B cell (primary cell): ENCODE data around the gene TECR. TPM values are rescaled to one million over a fixed set of nuclear protein-coding genes. Genes with fewer than 3 reads are reported as not detected.
"Not testable (repeated sequence)": the region's sequence is repeated elsewhere in the genome, so short reads cannot be mapped to it uniquely, and the experiment has no call there.

ENCODE experiments used
- ATAC-seq: fragments of 200-7000 bp; cut with Tn5 transposase; one replicate; pipeline ENCODE4 v1.10.0; 2021; ENCODE audit warnings: low read depth, mild to moderate bottlenecking, moderate number of reproducible peaks, moderate library complexity
- CTCF ChIA-PET: fragments of 350-600 bp; sonication (Branson Sonifier 250); formaldehyde crosslinking; loops from one replicate; lab custom pipeline; 2021; ENCODE audit warnings: antibody characterized with exemption, inconsistent platforms; lab: Charles Lee
- POLR2A ChIA-PET: fragments of 350-600 bp; sonication (Branson Sonifier 250); formaldehyde crosslinking; loops from one replicate; lab custom pipeline; 2021; ENCODE audit warnings: antibody characterized with exemption; lab: Charles Lee
- DNase-seq: peaks from one replicate; pipeline ENCODE4 v3.0.0; 2013
- H2AFZ ChIP-seq: 2 replicates; pipeline ENCODE4 v1.6.1; 2012; ENCODE audit warnings: mild to moderate bottlenecking, low read depth, low read length; ENCODE audit not compliant: insufficient read depth, poor library complexity, severe bottlenecking
- H3K27ac ChIP-seq, 2 donors: 1 replicate in 1 of 2; 2 replicates in 1 of 2; pipeline ENCODE4 v1.5.1; 2012 to 2013; ENCODE audit warnings: low read length in 2 of 2, mild to moderate bottlenecking in 2 of 2, moderate library complexity in 1 of 2
- H3K27me3 ChIP-seq, 4 experiments: fragments of 200-600 bp in 1 of 4; sonication (generic) in 1 of 4; replicated peaks in 1 of 4; 1 replicate in 2 of 4; 2 replicates in 2 of 4; pipeline versions ENCODE4 v1.6.1 to v1.7.0; 2013 to 2016; ENCODE audit warnings: low read length in 3 of 4, mild to moderate bottlenecking in 2 of 4, mixed read lengths in 1 of 4, moderate library complexity in 1 of 4; ENCODE audit not compliant: insufficient read depth in 4 of 4, control insufficient read depth in 3 of 4; ENCODE audit errors: control extremely low read depth in 1 of 4
- H3K36me3 ChIP-seq, 2 experiments: replicated peaks in 1 of 2; 1 replicate in 1 of 2; 2 replicates in 1 of 2; pipeline versions ENCODE4 v1.6.1 to v1.7.1; 2013; ENCODE audit warnings: low read length in 1 of 2; ENCODE audit not compliant: insufficient read depth in 2 of 2, control insufficient read depth in 1 of 2; ENCODE audit errors: control extremely low read depth in 1 of 2, extremely low read depth in 1 of 2
- H3K4me1 ChIP-seq, 2 donors: fragments of 200-600 bp in 1 of 2; sonication (generic) in 1 of 2; 1 replicate in 1 of 2; 2 replicates in 1 of 2; pipeline versions ENCODE4 v1.5.1 to v1.6.1; 2013 to 2017; ENCODE audit warnings: low read length in 2 of 2; ENCODE audit not compliant: control insufficient read depth in 2 of 2, insufficient read depth in 2 of 2
- H3K4me2 ChIP-seq: replicated peaks from 2 replicates; pipeline ENCODE3; 2012; ENCODE audit warnings: mild to moderate bottlenecking, low read depth, low read length; ENCODE audit not compliant: poor library complexity, severe bottlenecking
- H3K4me3 ChIP-seq, 5 experiments: fragments of 200-600 bp in 1 of 5; sonication (generic) in 1 of 5; 1 replicate in 3 of 5; 2 replicates in 2 of 5; pipeline versions ENCODE4 v1.5.1 to v1.7.0; 2011 to 2016; ENCODE audit warnings: low read length in 4 of 5, mild to moderate bottlenecking in 4 of 5, low read depth in 2 of 5, control low read depth in 1 of 5, moderate library complexity in 1 of 5; ENCODE audit not compliant: insufficient read depth in 1 of 5; ENCODE audit errors: control extremely low read depth in 1 of 5, extremely low read depth in 1 of 5
- H3K79me2 ChIP-seq: fragments of 200-600 bp; sonication (generic); one replicate; pipeline ENCODE4 v1.6.0; 2016; ENCODE audit warnings: low read length; ENCODE audit not compliant: control insufficient read depth, insufficient read depth
- H3K9ac ChIP-seq: fragments of 200-600 bp; sonication (generic); 2 replicates; pipeline ENCODE4 v1.6.1; 2017; ENCODE audit warnings: mild to moderate bottlenecking, low read length, moderate library complexity
- H3K9me3 ChIP-seq, 3 donors: one replicate each; pipeline versions ENCODE4 v1.6.1 to v1.7.1; 2013; ENCODE audit warnings: low read length in 2 of 3; ENCODE audit not compliant: control insufficient read depth in 2 of 3, insufficient read depth in 1 of 3; ENCODE audit errors: control extremely low read depth in 1 of 3
- H4K20me1 ChIP-seq: 2 replicates; pipeline ENCODE4 v1.6.0; 2012; ENCODE audit warnings: mild to moderate bottlenecking, low read length; ENCODE audit not compliant: insufficient read depth, control insufficient read depth, poor library complexity, severe bottlenecking
- H3K27ac Mint-ChIP-seq: one replicate; pipeline ENCODE4 v1.8.0; 2021; ENCODE audit warnings: mixed read lengths
- H3K27me3 Mint-ChIP-seq: one replicate; pipeline ENCODE4 v1.8.0; 2021; ENCODE audit warnings: mixed read lengths
- H3K4me1 Mint-ChIP-seq: one replicate; pipeline ENCODE4 v1.8.0; 2021; ENCODE audit warnings: mixed read lengths
- H3K4me3 Mint-ChIP-seq: one replicate; pipeline ENCODE4 v1.8.0; 2021; ENCODE audit warnings: mixed read lengths
- H3K9me3 Mint-ChIP-seq: one replicate; pipeline ENCODE4 v1.8.0; 2022; ENCODE audit warnings: mixed read lengths; ENCODE audit not compliant: insufficient read depth
- CTCF ChIP-seq: fragments of 200-600 bp; IDR thresholded peaks from one replicate; pipeline ENCODE4 v1.8.0; 2022; ENCODE audit warnings: antibody characterized with exemption, mild to moderate bottlenecking
- EZH2 ChIP-seq: IDR thresholded peaks from 2 replicates; pipeline ENCODE4 v1.6.1; 2012; ENCODE audit warnings: borderline replicate concordance, low read depth, mild to moderate bottlenecking, moderate library complexity, low read length; ENCODE audit not compliant: insufficient read depth, poor library complexity, severe bottlenecking
- WGBS: methylation state at CpG from one replicate; pipeline ENCODE4 v1.1.5; 2013; ENCODE audit warnings: missing lambda C conversion rate; ENCODE audit not compliant: insufficient coverage; 5-methylcytosine and 5-hydroxymethylcytosine counted together
- intact Hi-C: fragments of 100-400 bp; cut with micrococcal nuclease; formaldehyde crosslinking; loops from one replicate; pipeline ENCODE4 v1.10.0; 2022
- polyA plus RNA-seq: library from polyadenylated mRNA; depleted of rRNA; stranded (reverse); fragments of >200 nt; gene quantifications from 2 replicates; pipeline ENCODE4 v1.2.3, GENCODE V29; 2012
- total RNA-seq, 2 donors: library from RNA; stranded (reverse); fragments of 120-200 nt in 1 of 2; gene quantifications; 1 replicate in 1 of 2; 2 replicates in 1 of 2; pipeline versions ENCODE4 v1.2.3 to v1.2.4, GENCODE V29; 2013 to 2022

Gene TECR
- total and polyA plus RNA-seq, 2 donors (not counting 1 experiment from before 2014, with no cell fraction given): 68.9 to 129 TPM

DNA sequence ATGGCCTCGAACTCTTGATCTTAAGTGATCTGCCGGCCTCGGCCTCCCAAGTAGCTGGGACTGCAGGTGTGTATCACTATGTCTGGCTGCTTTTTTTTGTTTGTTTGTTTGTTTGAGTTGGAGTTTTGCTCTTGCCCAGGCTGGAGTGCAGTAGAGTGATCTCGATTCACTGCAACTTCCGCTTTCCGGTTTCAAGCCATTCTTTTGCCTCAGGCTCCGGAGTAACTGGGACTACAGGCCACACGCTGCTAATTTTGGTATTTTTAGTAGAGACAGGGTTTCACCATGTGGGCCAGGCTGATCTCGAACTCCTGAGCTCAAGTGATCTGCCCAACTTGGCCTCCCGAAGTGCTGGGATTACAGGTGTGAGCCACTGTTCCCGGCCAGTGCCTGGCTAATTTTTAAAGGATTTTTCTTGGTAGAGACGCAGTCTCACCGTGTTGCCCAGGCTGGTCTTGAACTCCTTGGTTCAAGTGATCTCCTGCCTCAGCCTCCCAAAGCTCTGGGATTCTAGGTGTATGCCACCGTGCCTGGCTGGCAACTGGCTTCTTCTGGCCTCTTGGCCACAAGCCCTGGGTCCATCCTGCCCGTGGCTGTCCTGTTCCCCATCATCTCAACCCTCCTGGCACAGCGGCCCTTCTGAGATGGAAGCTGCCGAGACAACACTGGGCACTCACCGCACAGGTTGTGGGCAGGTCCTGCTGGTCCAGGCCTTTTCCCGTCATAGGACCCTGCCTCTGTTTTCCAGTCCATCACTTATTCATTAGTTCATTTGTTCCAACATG lies 11.5 kb downstream of the TECR start:
- ChIA-PET CTCF (no interaction called here), POLR2A (no interaction called here)
- Histone ChIP-seq H3K4me2 (no peak overlapping the region), H3K9me3 (no peaks in the 10 kb centered on the region), H3K27me3 (no peaks in the 10 kb centered on the region), H3K4me3 (no peak overlapping the region), H4K20me1 (peaks cover 46% of the 10 kb centered on the region), H3K79me2 (peaks cover 82% of the 10 kb centered on the region), H3K36me3 (peaks cover 0 to 6% of the 10 kb centered on the region in 2 experiments), H3K27ac (no peak overlapping the region), H2AFZ (no peak overlapping the region), H3K4me1 (peaks cover 0 to 5% of the 10 kb centered on the region in 2 donors), H3K9ac (no peak overlapping the region)
- ATAC-seq: no peak
- intact Hi-C loops: no loop called here
- Mint-ChIP-seq H3K27me3 (no peaks in the 10 kb centered on the region), H3K9me3 (no peaks in the 10 kb centered on the region), H3K4me3 (no peak overlapping the region), H3K27ac (no peak overlapping the region), H3K4me1 (peaks cover 31% of the 10 kb centered on the region)
- TF ChIP-seq CTCF (no peak), EZH2 (no peak)
- 95% methylated on average over 19 of the region's 19 CpGs for WGBS
- DNase-seq: no peak

DNA sequence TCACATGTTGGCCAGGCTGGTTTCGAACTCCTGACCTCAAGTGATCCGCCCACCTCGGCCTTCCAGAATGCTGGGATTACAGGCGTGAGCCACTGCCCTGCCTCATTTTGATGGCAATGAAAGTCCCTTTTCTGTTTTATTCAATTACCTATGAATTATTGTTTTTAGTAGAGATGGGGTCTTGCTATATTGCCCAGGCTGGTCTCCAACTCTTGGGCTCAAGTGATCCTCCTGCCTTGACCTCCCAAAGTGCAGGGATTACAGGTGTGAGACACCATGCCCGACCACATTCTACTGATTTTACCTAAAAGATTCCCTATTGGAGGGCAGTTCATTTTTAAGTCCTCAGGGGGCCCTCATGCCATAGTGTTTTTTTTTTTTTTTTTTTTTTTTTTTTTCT lies 12.6 kb downstream of the TECR start:
- Histone ChIP-seq H3K79me2 (peaks cover 82% of the 10 kb centered on the region), H4K20me1 (peaks cover 38% of the 10 kb centered on the region)
- H3K9me3 ChIP-seq, H3K4me1 ChIP-seq, H3K4me3 ChIP-seq, H3K9ac ChIP-seq, H3K27me3 ChIP-seq, H3K36me3 ChIP-seq, H3K27me3 Mint-ChIP-seq, H3K4me3 Mint-ChIP-seq, H3K27ac ChIP-seq, intact Hi-C loops, H3K27ac Mint-ChIP-seq, ATAC-seq, H3K4me2 ChIP-seq, POLR2A ChIA-PET, H3K9me3 Mint-ChIP-seq, H2AFZ ChIP-seq, DNase-seq: not testable (repeated sequence)
- peaks cover 28% of the 10 kb centered on the region for H3K4me1 Mint-ChIP-seq
- CTCF ChIA-PET: interaction anchor here (1.2 kb wide), 1 partner anchor 9 kb away, joined by 4 read pairs; no protein-coding TSS in a partner anchor
- WGBS: 87% methylated on average over 3 of the region's 5 CpGs
